CD14-positive monocyte (primary cell): Measurements from ENCODE around the gene STK32B. TPM values are rescaled to one million over a fixed set of nuclear protein-coding genes. Genes with fewer than 3 reads are reported as not detected.

Experiments
- DNase-seq, 3 donors: peaks; one replicate each; pipeline ENCODE4 v3.0.0-alpha.2; 2011 to 2022
- H2AFZ ChIP-seq: 2 replicates; pipeline ENCODE4 v1.6.0; 2012; ENCODE audit warnings: mild to moderate bottlenecking, low read depth, low read length, inconsistent platforms; ENCODE audit not compliant: insufficient read depth, poor library complexity, severe bottlenecking
- H3K27ac ChIP-seq, 2 donors: 1 replicate in 1 of 2; 2 replicates in 1 of 2; pipeline ENCODE4 v1.5.1; 2012 to 2013; ENCODE audit warnings: low read length in 2 of 2, control low read depth in 1 of 2, inconsistent platforms in 1 of 2, low read depth in 1 of 2, mild to moderate bottlenecking in 1 of 2
- H3K27me3 ChIP-seq, 2 donors: one replicate each; pipeline versions ENCODE4 v1.6.0 to v1.6.1; 2011 to 2013; ENCODE audit warnings: low read length in 2 of 2; ENCODE audit not compliant: control insufficient read depth in 2 of 2, insufficient read depth in 2 of 2
- H3K36me3 ChIP-seq, 2 donors: replicated peaks in 1 of 2; 1 replicate in 1 of 2; 2 replicates in 1 of 2; pipeline versions ENCODE4 v1.5.1 to v1.6.1; 2012 to 2013; ENCODE audit warnings: low read length in 2 of 2, control low read depth in 1 of 2, inconsistent platforms in 1 of 2, mild to moderate bottlenecking in 1 of 2; ENCODE audit not compliant: insufficient read depth in 2 of 2, control insufficient read depth in 1 of 2
- H3K4me1 ChIP-seq, 2 donors: 1 replicate in 1 of 2; 2 replicates in 1 of 2; pipeline versions ENCODE4 v1.5.1 to v1.6.1; 2012 to 2013; ENCODE audit warnings: low read length in 2 of 2, control low read depth in 1 of 2, inconsistent platforms in 1 of 2, mild to moderate bottlenecking in 1 of 2, moderate library complexity in 1 of 2; ENCODE audit not compliant: insufficient read depth in 2 of 2, control insufficient read depth in 1 of 2
- H3K4me2 ChIP-seq: replicated peaks from 2 replicates; pipeline ENCODE3; 2012; ENCODE audit warnings: low read length, moderate library complexity, mild to moderate bottlenecking; ENCODE audit not compliant: poor library complexity, severe bottlenecking; ENCODE audit errors: extremely low read depth
- H3K4me3 ChIP-seq, 3 experiments: fragments of 200-600 bp in 1 of 3; sonication (generic) in 1 of 3; replicated peaks in 1 of 3; 1 replicate in 2 of 3; 2 replicates in 1 of 3; pipeline ENCODE4 v1.5.1; 2011 to 2013; ENCODE audit warnings: low read length in 3 of 3, mild to moderate bottlenecking in 3 of 3, control low read depth in 2 of 3, low read depth in 2 of 3, inconsistent platforms in 1 of 3, moderate library complexity in 1 of 3
- H3K79me2 ChIP-seq: 2 replicates; pipeline ENCODE4 v1.6.0; 2012; ENCODE audit warnings: mild to moderate bottlenecking, control low read depth, inconsistent platforms, low read length, moderate library complexity; ENCODE audit not compliant: insufficient read depth
- H3K9ac ChIP-seq: 2 replicates; pipeline ENCODE4 v1.6.0; 2017; ENCODE audit warnings: low read length, mild to moderate bottlenecking; ENCODE audit not compliant: insufficient read depth, poor library complexity, severe bottlenecking
- H3K9me3 ChIP-seq, 2 donors: replicated peaks in 1 of 2; 1 replicate in 1 of 2; 2 replicates in 1 of 2; pipeline versions ENCODE4 v1.5.1 to v1.6.1; 2012 to 2013; ENCODE audit warnings: low read length in 2 of 2, control low read depth in 1 of 2; ENCODE audit not compliant: control insufficient read depth in 1 of 2, insufficient read depth in 1 of 2
- H4K20me1 ChIP-seq: 2 replicates; pipeline ENCODE4 v1.6.0; 2012; ENCODE audit warnings: mild to moderate bottlenecking, low read length, control low read depth, moderate library complexity; ENCODE audit not compliant: insufficient read depth
- H3K27ac Mint-ChIP-seq, 7 donors: one replicate each; pipeline ENCODE4 v1.8.0; 2020; ENCODE audit warnings: mild to moderate bottlenecking in 7 of 7, mixed read lengths in 7 of 7, moderate library complexity in 6 of 7, inconsistent platforms in 2 of 7
- H3K27me3 Mint-ChIP-seq, 3 donors: one replicate each; pipeline ENCODE4 v1.8.0; 2021 to 2022; ENCODE audit warnings: low read depth in 3 of 3, mild to moderate bottlenecking in 3 of 3, mixed read lengths in 3 of 3, moderate library complexity in 3 of 3, inconsistent platforms in 1 of 3
- H3K36me3 Mint-ChIP-seq, 2 donors: one replicate each; pipeline ENCODE4 v1.8.0; 2020; ENCODE audit warnings: mixed read lengths in 2 of 2, inconsistent platforms in 1 of 2, mild to moderate bottlenecking in 1 of 2
- H3K4me1 Mint-ChIP-seq: one replicate; pipeline ENCODE4 v1.8.0; 2020; ENCODE audit warnings: mild to moderate bottlenecking, mixed read lengths
- H3K4me3 Mint-ChIP-seq, 2 donors: one replicate each; pipeline ENCODE4 v1.8.0; 2020; ENCODE audit warnings: mild to moderate bottlenecking in 2 of 2, mixed read lengths in 2 of 2, moderate library complexity in 1 of 2
- H3K9me3 Mint-ChIP-seq, 7 donors: one replicate each; pipeline ENCODE4 v1.8.0; 2020 to 2022; ENCODE audit warnings: mixed read lengths in 7 of 7, mild to moderate bottlenecking in 6 of 7, moderate library complexity in 6 of 7, inconsistent platforms in 2 of 7
- WGBS: methylation state at CpG from one replicate; pipeline ENCODE4 v1.1.5; 2013; ENCODE audit warnings: missing lambda C conversion rate; ENCODE audit not compliant: insufficient coverage; 5-methylcytosine and 5-hydroxymethylcytosine counted together
- intact Hi-C, 2 donors: fragments of 100-400 bp; cut with micrococcal nuclease; formaldehyde crosslinking; loops; one replicate each; pipeline versions ENCODE4 v1.15.0 to v1.15.1; 2023
- polyA plus RNA-seq, 3 donors: library from polyadenylated mRNA; depleted of rRNA in 1 of 3; unstranded in 2 of 3; stranded (reverse) in 1 of 3; fragments of 300-500 nt in 2 of 3; fragments of >200 nt in 1 of 3; fragmentation: Illumina TruSeq in 2 of 3; gene quantifications; 1 replicate in 2 of 3; 2 replicates in 1 of 3; pipeline ENCODE4 v1.2.3, GENCODE V29; 2012 to 2021
- TF ChIP-seq, protein P1 (sequence below): fragments of 200-600 bp; IDR thresholded peaks from one replicate; pipeline ENCODE4 v1.8.0; 2022; ENCODE audit warnings: antibody characterized with exemption, mild to moderate bottlenecking

Gene STK32B
- polyA plus RNA-seq, 3 donors: 0.61 to 1.7 (median 0.75) TPM

DNA sequence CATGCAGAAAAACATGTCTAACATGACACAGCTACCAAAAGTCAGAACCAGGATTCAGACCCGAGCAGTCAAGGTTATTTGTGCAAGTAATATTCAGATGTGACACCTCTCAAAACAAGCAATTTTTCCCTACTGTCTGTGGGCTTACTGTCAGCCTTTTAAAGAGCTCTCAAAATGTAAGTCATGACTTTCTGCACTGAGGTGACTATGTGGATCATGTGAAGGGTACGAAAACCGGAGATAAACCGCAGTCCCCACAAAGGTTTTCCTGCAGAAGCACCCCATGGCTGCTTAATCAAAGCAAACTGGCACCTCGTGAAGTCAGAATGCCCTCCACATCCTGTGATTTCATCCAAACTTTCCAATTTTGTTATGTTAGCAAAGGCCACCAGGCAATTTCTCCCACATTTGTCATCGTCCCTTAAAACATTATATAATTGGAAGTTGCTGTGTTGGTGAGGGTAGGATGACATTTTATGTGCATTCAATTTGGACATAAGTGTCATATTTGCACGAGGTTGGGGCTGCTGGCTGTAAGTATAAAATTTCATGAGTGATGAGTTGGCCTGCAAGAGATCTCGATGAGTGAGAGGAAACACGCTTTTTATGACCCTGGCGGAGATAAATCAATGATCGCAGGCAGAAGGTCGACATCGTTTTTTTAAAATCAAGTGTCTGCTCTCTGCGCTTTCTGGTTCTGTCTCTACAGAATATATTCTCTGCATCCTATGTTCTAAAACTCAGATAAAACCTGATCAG lies 161.2 kb downstream of the STK32B start:
- H3K27me3 Mint-ChIP-seq: peaks cover 0 to 5% (median 2%) of the 10 kb centered on the region in 3 donors
- intact Hi-C loops: no loop called here

DNA sequence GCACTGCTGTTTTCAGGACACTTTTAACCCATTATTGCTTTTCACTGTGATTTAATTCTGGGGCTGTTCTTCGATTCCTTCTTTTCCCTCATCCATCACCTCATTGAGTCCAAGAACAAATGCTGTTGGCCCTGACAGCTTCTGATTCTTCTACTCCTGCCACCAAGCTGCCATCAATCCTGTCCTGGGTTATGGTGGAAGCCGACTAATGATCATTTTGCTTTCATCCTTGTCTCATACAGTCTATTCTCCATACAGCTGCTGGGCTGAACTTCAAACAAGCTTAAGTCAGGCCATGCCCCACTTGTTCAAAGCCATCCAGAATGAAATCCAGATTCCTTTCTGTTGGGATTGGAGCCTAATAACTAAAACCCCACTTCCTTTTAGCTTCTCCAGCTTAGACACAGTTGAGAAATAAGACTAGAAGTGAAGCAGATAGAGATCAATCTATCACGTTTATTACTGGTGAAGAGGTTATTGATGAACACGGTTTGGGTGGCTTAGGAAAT lies 161.9 kb downstream of the STK32B start:
- peaks cover 0 to 3% (median 2%) of the 10 kb centered on the region in 7 donors for H3K9me3 Mint-ChIP-seq
- no peak overlapping the region for H3K9ac ChIP-seq
- intact Hi-C loops: no loop called here
- no peaks in the 10 kb centered on the region for H3K4me1 Mint-ChIP-seq
- H3K4me3 ChIP-seq: no peak overlapping the region
- 100% methylated on average over 1 of the region's 4 CpGs for WGBS
- TF ChIP-seq, protein P1, sequence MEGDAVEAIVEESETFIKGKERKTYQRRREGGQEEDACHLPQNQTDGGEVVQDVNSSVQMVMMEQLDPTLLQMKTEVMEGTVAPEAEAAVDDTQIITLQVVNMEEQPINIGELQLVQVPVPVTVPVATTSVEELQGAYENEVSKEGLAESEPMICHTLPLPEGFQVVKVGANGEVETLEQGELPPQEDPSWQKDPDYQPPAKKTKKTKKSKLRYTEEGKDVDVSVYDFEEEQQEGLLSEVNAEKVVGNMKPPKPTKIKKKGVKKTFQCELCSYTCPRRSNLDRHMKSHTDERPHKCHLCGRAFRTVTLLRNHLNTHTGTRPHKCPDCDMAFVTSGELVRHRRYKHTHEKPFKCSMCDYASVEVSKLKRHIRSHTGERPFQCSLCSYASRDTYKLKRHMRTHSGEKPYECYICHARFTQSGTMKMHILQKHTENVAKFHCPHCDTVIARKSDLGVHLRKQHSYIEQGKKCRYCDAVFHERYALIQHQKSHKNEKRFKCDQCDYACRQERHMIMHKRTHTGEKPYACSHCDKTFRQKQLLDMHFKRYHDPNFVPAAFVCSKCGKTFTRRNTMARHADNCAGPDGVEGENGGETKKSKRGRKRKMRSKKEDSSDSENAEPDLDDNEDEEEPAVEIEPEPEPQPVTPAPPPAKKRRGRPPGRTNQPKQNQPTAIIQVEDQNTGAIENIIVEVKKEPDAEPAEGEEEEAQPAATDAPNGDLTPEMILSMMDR: no peak
- H4K20me1 ChIP-seq: no peaks in the 10 kb centered on the region
- no peak overlapping the region for H3K4me2 ChIP-seq
- H3K27me3 Mint-ChIP-seq: peaks cover 0 to 5% (median 2%) of the 10 kb centered on the region in 3 donors
- no peaks in the 10 kb centered on the region for H3K9me3 ChIP-seq
- no peaks in the 10 kb centered on the region for H3K27me3 ChIP-seq
- no peak overlapping the region for H3K27ac ChIP-seq
- H3K4me1 ChIP-seq: no peaks in the 10 kb centered on the region
- DNase-seq: no peak
- H3K36me3 Mint-ChIP-seq: peaks cover 0 to 2% of the 10 kb centered on the region in 2 donors
- H2AFZ ChIP-seq: no peak overlapping the region
- H3K4me3 Mint-ChIP-seq: no peak overlapping the region
- no peaks in the 10 kb centered on the region for H3K36me3 ChIP-seq
- H3K27ac Mint-ChIP-seq: no peak overlapping the region
- no peaks in the 10 kb centered on the region for H3K79me2 ChIP-seq

More for the DNA sequence above, 161.2 kb downstream of the STK32B start:
- Histone ChIP-seq H3K9ac (no peak overlapping the region), H3K36me3 (no peaks in the 10 kb centered on the region), H3K27ac (no peak overlapping the region), H4K20me1 (no peaks in the 10 kb centered on the region), H3K79me2 (no peaks in the 10 kb centered on the region), H3K4me3 (no peak overlapping the region), H3K4me1 (no peaks in the 10 kb centered on the region), H3K9me3 (peaks cover 0 to under 1% of the 10 kb centered on the region in 2 donors), H3K27me3 (no peaks in the 10 kb centered on the region), H2AFZ (no peak overlapping the region), H3K4me2 (no peak overlapping the region)
- Mint-ChIP-seq H3K9me3 (peaks cover 0 to 7% (median 2%) of the 10 kb centered on the region in 7 donors), H3K4me1 (no peaks in the 10 kb centered on the region), H3K36me3 (peaks cover 0 to 2% of the 10 kb centered on the region in 2 donors), H3K4me3 (no peak overlapping the region), H3K27ac (no peak overlapping the region)
- no peak for DNase-seq
- WGBS: 94% methylated on average over 8 of the region's 14 CpGs
- TF ChIP-seq, protein P1: no peak
